Activated CD4-positive, alpha-beta T cell treated with anti-CD3 and anti-CD28 coated beads, Interleukin-2, amount 50 U/mL, for 24 hours (primary cell): Measurements from ENCODE around the gene ZNF366.

Experiments
- DNase-seq, 2 donors: peaks; one replicate each; pipeline ENCODE4 v3.0.0-alpha.2; 2020; ENCODE audit warnings: low read depth in 1 of 2, low spot score in 1 of 2

The ZNF366 gene

DNA sequence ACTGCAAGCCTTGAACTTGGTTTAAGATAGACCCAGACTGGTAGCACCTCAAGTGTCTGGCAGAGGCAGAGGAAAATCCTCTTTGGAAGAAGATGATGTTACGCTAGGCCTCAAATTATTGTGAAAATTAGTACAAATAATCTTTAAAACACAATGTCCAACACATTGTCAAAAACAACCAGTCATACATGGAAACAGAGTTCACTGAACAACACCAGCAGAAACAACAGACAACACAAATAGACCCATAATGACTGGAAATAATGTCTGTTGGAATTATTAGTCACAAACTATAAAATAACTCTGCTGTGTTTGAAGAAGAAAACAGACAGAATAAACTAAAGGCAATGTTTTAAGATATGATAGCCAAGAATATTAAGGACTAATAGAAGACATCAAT is 15.4 kb upstream of the ZNF366 start:
- no peak for DNase-seq

DNA sequence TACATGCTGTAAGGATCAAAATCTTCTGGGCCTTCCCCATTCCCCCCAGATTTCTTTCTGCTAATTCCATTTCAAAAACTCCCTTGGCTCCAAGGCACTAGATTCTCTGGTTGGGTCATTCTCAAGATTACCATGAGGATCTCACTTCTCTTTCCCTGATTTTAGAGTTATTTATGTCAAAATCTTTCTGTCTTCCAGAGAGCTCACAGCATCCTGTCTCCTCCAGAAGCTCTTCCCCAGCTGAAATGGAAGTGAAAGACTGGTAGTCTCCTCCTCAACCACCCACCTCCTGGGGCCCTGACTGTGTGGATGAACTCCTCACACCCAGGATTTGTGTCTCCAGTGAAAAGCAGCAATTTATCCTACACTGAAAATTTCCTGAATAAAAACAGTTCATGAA is 11.9 kb upstream of the ZNF366 start:
- DNase-seq: no peak

DNA sequence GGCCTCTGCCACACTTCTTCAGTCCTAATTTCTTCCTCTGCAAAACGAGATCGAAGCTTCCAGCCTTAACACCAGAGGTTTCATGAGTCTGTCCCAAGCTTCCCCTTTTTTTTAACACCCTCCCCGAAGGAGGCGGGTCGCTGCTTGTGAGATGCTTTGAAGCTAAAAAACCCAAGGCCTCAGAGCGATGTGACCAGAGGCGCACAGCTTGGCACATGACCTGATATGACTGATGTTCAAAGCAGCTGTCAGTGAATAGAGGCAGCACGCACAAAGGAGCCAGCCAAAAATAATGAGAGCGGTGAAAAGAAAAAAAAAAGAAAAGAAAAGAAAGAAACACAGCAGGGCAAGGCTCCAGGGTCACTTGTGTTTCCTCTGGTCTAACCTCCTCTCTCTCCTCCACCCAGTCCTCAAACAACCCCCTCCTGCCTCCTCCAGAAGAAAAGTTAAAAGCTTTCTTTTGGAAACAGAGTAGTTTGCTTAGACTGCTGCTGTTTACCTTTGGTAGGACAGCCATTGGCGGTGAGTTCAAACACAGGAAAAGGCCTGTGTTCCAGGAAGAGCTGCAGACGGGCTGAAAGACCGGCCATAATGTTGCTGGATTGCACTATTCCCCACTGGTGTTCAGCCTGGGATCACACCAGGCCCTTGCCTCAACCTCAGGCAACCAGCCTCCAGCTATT is 10.9 kb upstream of the ZNF366 start:
- DNase-seq: no peak

DNA sequence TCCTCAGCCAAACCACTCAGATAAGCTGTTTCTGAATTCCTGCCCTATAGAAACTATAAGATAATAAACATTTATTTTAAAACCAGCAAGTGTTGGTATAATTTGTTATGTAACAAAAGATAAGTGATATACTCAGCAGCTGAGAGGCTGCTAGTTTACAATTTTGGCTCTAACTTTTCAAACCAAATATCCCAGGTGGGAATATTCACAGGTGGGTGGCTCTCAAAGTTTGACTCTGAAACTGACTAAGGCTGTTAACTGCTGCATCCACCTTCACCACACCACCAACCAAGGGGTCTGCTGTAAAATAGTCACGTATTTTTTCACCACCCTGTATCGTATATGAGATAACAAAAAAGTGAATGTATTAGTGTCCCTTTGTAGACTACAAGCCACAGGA is 9.7 kb upstream of the ZNF366 start:
- DNase-seq: no peak

DNA sequence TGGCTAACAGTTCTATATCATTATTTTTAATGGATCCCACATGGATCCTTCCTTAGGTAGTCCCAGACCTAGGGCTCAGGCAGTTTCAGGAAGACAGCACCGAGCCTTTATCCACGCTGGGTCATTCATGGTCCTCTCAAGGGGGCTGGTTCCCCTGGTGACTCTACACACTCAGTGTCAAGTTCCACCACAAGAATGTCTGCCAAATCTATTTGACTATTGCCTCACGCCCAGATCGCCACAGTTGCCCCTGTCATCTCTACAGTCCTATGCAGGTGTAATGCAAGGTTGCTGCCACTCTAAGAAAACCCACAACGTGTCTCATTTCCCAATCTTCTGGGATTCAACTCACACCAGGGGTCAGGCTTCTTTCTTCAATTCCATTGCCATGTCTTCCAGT is 8.0 kb upstream of the ZNF366 start:
- no peak for DNase-seq

DNA sequence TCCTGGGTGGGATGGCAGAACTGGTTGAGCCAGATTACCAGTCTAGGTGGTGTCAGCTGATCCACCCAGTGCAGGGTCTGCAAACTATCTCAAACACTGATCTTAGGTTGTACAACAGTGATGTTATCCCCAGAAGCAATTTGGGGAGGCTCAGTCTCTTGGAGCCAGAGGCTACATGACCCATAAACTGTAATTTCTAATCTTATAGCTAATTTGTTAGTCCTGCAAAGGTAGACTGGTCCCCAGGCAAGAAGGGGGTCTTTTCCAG is 5.3 kb upstream of the ZNF366 start:
- no peak for DNase-seq

DNA sequence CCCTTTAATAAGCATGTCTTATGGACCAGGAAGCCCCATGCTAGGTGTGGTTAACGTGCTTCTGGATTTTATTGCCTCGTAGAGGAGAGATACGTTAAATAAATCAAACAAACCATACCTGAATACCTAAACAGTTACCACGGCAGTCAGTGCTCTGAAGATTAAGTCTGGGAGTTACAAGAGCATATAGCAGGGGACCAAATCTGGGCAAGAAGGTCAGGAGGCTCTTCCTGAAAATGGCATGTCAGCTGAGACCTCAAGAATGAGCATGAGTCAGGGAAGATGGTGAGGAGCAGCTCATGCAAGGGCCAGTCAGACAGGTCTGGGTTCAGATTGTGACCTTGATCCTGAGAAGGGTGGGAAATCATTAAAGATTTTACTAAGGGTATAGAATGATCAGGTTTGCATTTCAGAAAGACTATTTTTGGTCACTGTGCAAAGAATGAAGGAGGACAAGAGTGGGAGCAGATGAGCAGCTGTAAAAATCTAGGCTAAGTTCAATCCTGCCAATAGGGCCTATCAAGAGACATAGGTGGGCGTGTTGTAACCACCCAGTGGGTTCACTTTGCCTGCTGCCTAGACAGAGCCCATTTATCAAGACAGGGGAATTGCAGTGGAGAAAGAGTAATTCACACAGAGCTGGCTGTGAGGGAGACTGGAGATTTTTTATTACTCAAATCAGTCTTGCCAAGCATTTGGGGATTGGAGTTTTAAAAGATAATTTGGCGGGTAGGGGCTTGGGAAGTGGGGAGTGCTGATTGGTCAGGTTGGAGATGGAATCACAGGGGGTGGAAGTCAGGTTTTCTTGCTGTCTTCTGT is 4.8 kb upstream of the ZNF366 start:
- DNase-seq: no peak

DNA sequence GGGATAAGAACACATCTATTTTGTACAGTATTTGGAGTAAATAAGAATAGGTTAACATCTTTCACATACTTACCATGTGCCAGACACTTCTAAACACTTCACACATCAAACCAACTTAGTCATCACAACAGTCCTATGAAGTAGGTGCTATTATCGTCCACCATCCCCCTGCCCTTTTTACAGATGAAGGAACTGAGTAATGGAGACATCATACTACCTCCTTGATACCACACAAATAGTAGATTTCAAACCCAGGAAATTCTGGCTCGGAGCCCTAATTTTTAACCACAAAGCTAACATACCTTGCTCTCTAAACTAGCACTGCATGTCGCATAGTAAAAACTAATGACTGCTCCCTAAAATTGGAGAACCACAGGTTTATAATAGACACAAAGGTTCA is 4.2 kb upstream of the ZNF366 start:
- DNase-seq: no peak

DNA sequence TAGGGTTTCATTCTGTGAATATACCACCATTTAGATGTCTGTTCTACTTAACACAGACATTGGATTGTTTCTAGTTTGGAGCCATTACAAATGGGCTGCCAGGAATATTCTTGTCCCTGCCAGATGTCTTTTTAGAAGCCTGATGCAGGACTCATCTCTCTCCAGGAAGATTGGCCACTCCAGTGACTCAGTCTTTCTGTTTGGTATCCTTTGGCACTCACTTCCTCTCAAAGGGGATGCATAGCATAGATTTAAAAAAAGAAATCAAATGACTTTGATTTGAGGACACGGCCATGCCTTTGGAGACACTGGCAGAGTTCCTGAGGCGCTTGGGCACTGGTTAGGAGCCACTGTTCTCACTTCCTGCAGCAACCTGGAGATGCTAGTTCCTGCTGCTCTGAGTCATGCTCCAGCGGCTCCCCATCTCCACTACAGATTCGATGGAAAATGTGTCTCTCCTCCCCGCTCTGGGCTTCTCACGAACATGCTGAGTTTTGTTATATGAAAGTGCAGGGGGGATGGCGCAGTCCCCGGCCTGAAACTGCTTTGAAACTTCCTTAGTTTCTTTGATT is 3.5 kb upstream of the ZNF366 start:
- no peak for DNase-seq

DNA sequence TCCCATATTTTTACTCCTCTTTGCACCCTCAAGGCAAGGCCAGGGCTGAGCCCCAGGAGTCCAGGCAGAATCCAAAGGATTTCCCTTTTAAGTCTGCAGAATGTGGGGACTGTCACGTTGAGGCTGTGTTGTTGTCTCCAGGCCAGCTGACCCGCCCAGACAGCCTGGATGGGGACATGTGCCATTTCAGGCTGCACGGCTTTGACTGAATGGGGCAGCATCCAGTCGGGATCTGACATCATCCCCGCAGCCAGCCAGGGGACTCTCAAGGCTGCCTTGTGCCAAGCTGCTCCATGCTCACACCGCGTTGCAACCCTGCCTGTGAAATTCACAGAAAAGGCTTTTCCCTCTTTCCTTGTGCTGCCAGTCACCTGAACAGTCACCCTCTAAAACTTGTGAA is 2.2 kb upstream of the ZNF366 start:
- no peak for DNase-seq

DNA sequence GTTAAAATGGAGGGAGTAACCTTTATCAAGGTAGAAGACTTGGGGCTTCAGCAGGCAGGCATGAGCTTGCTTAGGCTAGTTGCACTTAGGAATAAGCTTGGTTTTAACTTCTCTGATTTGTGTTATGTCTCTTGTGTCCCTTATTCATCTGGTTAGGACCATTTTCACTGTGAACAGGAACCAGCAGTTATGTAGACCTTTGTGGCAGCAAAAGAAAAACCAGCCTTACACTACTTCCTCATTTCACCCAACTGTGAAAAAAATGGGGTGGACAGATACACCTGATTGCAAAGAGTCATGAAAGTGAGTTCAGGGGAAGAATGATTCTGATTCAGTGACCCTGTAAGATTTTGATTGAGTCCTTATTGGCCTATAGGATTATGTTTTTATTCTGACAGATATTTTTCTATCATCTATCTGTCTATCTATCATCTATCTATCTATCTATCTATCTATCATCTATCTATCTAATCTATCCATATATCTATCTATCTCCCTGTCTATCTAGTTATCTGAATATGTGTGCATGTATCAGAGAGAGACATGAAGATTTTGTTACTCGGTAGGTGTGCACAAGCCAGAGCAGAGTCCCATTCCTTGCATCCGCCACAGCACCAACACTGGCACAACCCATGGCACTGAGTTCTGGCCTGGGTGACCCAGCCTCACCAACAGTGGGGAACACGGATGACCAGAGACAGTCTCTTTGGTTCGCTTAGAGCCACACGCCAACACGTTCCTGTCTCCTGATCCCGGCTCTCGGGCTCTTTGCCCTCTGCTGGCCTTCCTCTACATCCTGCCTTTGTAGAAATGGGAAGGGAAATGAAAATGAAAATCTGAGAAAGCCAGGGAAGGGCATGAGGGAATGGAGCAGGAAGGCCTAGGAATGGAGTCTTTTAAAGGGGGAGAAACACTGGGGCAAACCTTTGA is 1.3 kb upstream of the ZNF366 start:
- DNase-seq: no peak

DNA sequence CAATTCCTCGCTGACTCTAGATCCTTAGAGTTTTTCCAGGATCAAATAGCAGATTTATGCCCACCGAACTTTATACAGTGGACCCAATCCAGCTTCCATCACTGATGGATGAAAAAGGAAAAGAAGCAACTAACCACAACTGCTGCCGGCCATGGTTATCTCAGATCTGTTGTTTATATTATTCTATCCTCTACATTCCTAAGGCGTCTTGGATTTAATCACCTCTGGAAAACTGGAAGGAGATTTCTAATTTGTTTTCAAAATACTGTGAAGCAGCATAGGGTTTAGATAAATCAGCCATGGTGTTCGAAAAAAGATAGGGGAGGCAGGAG is 663 bp upstream of the ZNF366 start:
- DNase-seq: no peak

DNA sequence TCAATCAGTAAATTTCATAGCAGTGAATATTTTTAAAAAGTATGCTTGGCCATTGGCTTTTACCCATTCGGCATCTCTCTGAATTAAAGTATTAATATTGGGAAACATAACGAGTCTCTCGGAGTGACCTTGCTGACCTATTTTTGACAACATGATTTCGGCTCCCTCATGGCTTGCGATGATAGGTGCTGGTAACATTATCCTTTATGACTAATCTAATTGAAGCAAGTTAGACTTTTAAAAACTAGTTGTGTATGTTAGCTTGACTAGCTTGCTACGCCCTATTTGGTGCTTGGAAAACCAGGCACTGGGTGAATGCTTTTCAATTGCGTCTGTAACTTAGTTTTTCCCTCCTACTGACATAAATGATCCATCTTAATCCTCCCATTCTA is 1.1 kb downstream of the ZNF366 start:
- DNase-seq: no peak

DNA sequence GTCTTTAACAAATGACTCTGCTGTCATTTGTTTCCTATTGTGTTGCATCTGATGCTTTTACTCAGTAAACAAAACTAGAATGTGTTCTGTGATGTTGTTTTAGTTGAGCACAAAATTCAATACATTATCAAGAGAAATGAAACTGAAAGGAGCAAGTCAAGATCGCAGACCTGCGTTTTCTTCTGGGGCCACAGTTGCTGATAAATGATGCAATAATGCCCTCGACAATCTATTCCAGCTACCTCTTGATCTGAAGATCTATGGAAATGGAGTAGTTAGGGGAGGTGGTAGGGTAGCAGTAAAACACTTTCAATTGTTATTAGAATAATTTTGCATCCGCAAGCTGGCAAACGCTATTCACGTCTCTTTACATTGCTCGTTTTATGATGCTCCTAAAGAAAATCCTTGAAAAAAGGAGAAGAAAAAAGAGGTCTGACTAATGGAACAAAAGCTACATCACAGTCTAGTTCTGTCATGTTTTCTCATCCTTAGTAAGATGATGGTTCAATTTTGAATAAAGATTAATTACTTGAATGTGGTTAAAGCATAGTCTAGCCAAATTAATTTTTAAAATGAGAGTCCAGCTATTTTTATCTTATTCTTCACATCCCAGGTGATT is 1.6 kb downstream of the ZNF366 start:
- DNase-seq: no peak

DNA sequence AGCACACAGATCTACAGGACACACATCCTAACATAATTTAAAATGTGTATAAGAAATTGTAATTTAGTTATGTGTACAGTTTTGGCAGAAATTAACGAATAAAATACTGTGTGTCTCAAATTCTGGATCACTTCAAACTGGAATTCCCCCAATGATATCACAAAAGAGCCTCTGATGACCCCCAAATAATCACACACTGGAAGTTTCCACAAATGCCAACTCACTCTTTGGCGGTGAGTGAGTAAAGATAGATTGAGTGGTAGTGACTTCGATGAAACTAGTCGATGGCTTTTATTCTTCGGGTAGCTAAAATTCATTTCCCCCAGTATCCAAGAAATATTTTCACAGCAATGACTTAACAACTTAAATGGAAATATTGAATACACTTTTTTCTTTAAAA is 2.2 kb downstream of the ZNF366 start:
- DNase-seq: no peak

DNA sequence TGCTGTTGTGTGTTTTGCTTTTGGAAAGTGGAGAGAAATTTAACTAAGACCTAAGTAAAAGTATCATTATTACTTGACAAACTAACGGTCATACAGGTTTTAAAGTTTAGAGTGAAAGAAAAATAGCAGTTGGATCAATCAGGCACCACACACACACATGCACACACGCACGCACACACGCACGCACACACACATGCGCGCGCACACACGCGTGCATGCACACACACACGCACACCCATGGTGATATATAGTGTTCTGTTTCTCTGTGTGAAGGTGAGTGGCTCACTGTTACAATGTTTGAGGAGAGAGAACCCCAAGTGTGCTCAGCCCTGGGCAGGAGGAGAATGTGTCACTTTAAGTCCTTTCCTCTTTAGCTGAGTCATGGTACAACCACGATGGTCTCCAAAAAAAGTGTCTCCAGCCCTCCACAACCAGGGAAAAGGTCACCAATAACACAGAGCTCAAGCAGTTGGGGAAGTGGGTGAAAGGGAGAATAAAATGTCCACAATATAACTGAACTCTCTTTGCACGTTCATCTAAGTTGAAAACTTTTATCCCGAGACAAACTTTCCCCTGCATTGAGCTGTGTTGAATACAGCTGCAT is 3.2 kb downstream of the ZNF366 start:
- no peak for DNase-seq

DNA sequence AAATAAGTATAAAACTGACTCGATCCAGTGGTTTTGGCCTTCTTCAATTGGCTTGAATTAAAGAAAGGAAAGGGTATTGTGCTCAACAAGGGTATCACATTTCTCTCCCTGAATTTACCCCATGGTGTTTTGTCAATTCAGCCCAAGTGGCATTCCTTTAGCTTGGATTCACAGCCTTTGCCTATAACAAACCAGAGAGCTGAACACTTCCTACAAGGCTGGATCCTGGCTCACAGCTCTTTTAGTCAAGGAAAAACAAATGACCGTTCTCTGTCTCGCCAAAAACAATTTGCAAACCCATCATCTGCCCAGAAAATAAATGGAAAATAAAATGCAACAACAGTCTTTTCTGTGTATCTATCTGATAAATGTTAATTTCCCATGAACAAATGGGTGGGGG is 5.7 kb downstream of the ZNF366 start:
- DNase-seq: no peak

DNA sequence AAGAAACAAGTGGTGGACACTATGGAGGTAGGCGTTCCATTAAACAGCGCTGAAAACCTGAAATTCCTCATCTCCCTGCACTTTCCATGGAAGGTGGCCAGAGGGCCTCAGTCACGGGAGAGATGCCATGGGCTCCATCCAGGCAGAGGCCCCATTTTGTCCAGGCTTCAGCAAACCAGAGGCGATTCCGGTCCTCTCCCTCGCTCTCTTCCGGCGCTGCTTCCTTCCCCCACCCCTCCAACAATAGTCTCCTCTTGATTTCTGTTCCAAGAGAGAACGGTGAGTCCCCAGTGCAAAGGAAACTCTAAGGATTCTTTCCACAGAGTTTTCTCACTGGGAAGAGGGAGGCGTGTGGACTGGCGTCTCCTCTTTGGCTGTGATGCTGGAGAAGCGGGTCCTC is 7.5 kb downstream of the ZNF366 start:
- DNase-seq: no peak

DNA sequence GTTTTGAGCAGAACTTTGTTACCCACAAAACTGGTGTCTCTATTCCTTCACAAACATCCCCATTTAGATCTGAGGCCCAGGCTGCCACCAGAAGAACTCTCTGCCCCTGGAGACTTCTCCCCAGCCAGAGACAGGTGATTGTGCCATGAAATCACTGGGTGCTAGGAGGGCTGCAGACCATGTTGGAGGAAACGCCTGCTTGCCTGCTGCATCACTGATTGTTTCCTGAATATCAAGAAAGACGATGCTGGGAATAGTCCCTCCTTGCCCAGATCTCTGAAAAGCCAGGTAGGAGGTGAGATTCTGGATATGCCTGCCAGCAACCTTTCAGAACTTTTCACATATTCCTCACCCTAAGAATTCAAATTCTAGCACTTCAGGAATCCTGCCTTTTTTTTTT is 8.1 kb downstream of the ZNF366 start:
- DNase-seq: no peak

DNA sequence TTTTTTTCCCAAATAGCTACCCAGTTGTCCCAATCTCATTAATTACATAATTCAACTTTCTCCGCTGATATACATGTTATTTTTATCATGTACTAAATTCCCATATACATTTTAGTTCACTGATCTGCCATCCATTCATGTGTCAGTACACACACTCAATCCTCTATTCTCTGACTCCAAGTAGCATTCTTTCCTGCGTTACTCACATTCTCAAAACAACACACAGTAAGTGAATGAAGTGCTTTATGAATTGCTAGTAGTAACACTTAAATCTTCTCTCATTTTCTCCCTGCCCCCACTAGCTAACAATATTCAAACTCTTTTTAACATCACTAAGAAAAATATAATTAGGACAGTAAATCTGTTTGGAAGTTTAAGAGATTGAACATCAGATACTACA is 8.9 kb downstream of the ZNF366 start:
- DNase-seq: no peak

DNA sequence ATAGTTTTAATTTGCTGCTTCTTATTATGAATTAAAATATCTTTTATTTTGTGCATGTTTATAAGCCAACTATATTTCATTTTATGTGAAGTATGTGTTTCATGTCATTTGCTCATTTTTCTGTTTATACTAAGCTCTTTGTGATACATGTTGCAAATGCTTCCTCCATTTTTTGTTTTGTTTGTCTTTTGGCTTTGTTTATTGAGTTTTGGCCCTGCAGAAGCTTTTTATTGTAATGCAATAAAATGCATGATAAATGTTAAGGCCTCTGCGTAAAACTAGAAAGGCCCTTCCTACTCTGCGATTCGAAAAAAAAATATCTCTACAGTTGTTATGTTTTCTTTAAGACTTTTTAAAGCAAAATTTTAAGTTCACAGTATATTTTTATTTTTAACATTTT is 9.4 kb downstream of the ZNF366 start:
- DNase-seq: no peak
